DND-41 (cell line): ENCODE measurements around the gene EPHB1.

Source experiments
- EZH2 ChIP-seq: IDR thresholded peaks from 3 replicates; pipeline ENCODE4 v1.6.1; 2012; ENCODE audit warnings: borderline replicate concordance, low read depth, mild to moderate bottlenecking, moderate library complexity, low read length, inconsistent platforms; ENCODE audit not compliant: severe bottlenecking
- TF ChIP-seq, protein P1 (sequence below): IDR thresholded peaks from 2 replicates; pipeline ENCODE4 v1.5.1; 2012; ENCODE audit warnings: borderline replicate concordance, low read length, moderate library complexity, mild to moderate bottlenecking; ENCODE audit not compliant: poor library complexity, severe bottlenecking; ENCODE audit errors: extremely low read depth

DNA sequence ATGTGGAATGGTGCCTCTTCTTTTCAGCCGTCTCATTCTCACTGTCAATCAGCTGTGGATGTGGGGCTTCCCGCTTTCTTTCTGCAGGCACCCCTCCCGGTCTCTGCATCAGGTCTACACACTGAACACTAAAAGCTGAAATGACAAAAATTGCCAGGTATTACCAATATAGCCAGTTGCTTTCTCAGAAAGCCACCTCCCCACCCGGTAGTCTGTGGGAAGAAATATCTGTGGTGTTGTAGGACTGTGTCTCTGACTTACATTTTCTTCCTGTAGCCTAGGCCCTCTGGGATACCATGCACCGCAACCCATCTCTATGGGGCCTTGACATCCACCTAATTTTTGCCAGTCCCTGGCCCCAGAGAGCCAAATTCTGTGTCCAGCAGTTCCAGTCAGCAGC is 19.2 kb upstream of the EPHB1 start:
- TF ChIP-seq, protein P1, sequence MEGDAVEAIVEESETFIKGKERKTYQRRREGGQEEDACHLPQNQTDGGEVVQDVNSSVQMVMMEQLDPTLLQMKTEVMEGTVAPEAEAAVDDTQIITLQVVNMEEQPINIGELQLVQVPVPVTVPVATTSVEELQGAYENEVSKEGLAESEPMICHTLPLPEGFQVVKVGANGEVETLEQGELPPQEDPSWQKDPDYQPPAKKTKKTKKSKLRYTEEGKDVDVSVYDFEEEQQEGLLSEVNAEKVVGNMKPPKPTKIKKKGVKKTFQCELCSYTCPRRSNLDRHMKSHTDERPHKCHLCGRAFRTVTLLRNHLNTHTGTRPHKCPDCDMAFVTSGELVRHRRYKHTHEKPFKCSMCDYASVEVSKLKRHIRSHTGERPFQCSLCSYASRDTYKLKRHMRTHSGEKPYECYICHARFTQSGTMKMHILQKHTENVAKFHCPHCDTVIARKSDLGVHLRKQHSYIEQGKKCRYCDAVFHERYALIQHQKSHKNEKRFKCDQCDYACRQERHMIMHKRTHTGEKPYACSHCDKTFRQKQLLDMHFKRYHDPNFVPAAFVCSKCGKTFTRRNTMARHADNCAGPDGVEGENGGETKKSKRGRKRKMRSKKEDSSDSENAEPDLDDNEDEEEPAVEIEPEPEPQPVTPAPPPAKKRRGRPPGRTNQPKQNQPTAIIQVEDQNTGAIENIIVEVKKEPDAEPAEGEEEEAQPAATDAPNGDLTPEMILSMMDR: no peak
- TF ChIP-seq EZH2: no peak
